Activated T-helper 17 cell treated with anti-CD3 and anti-CD28 coated beads, Interleukin-2, amount 50 U/mL, for 72 hours (primary cell): Measurements from ENCODE around the gene DAB1. TPM values are rescaled to one million over a fixed set of nuclear protein-coding genes. Genes with fewer than 3 reads are reported as not detected.

Experiments
- ATAC-seq: fragments of 150-1000 bp; cut with Tn5 transposase; replicated peaks from 2 replicates; pipeline ENCODE4 v1.10.0; 2021; ENCODE audit warnings: mild to moderate bottlenecking, moderate library complexity
- H3K27ac Mint-ChIP-seq: one replicate; pipeline ENCODE4 v1.8.0; 2022; ENCODE audit warnings: mixed read lengths
- H3K27me3 Mint-ChIP-seq: one replicate; pipeline ENCODE4 v1.8.0; 2022; ENCODE audit warnings: mixed read lengths
- H3K36me3 Mint-ChIP-seq: one replicate; pipeline ENCODE4 v1.8.0; 2022; ENCODE audit warnings: low read depth, mild to moderate bottlenecking, mixed read lengths
- H3K4me1 Mint-ChIP-seq: one replicate; pipeline ENCODE4 v1.8.0; 2022; ENCODE audit warnings: mixed read lengths
- H3K4me3 Mint-ChIP-seq: one replicate; pipeline ENCODE4 v1.8.0; 2022; ENCODE audit warnings: mild to moderate bottlenecking, mixed read lengths
- H3K9me3 Mint-ChIP-seq: one replicate; pipeline ENCODE4 v1.8.0; 2022; ENCODE audit warnings: mixed read lengths
- total RNA-seq, 2 donors: library from RNA; stranded (reverse); gene quantifications; one replicate each; pipeline ENCODE4 v1.2.3, GENCODE V29; 2022

The DAB1 gene
- total RNA-seq, 2 donors from 2014 or later, result 1.7 to 2.7 TPM

DNA sequence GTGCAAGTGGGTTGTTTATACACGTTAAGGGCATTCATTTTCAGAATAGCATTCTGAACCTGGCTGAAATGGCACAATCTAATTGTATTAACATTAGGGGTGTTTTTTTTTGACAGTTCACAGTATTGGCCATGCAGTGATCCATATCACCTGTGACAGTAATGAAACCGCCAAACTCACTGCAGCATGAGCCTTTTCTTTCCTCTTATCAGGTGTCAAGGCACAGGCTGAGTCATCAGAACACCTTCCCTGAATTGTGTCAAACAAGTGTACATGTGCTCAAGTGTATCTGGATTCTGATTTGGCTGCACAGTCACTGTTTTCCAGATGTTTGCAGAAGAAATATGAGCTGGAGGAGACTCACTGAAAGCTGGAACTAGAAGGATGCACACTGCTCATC is 410.3 kb downstream of the DAB1 start:
- Mint-ChIP-seq H3K36me3 (peaks cover 15% of the 10 kb centered on the region), H3K27ac (no peak overlapping the region), H3K4me1 (no peaks in the 10 kb centered on the region), H3K27me3 (no peaks in the 10 kb centered on the region), H3K9me3 (no peaks in the 10 kb centered on the region), H3K4me3 (no peak overlapping the region)
- ATAC-seq, result no peak

DNA sequence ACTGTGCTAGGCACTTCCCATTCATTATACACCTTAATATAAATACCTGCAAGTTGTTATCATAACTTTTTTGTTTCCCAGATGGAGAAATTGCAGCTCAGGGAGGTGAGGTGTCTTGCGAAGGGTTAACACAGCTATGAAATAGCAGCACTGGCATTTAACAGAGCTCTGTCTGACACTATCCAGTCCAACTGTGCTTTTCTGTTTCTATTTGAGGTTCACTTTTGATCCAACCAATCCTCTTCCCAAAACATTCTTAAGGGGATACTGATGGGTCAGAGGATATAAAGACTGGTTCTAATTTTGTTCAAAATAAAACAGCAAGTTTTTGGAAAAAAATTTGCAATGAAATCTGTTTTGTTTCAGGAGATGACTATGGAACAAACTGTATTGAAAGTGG is 411.5 kb downstream of the DAB1 start:
- H3K27me3 Mint-ChIP-seq, result no peaks in the 10 kb centered on the region
- no peak overlapping the region for H3K4me3 Mint-ChIP-seq
- ATAC-seq, result no peak
- H3K4me1 Mint-ChIP-seq, result no peaks in the 10 kb centered on the region
- H3K27ac Mint-ChIP-seq, result no peak overlapping the region
- no peaks in the 10 kb centered on the region for H3K9me3 Mint-ChIP-seq
- peaks cover 15% of the 10 kb centered on the region for H3K36me3 Mint-ChIP-seq

DNA sequence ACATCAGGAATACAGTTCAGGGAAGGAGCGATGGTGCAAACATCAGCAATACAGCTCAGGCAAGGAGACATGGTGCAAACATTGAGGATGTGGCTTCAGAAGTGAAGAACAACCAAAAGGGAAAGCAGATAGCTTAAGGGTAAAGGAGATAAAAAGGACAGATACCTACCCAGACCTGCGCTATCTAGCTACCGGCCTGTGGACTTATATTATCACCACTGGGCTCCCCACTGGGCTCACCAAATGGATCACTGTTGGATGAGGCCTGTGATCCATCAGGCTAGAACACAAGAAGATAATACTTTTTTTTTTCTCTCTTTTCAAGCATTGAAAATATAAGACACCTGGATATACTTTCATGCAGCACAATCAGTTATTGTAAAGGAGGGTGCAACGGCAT is 413.3 kb downstream of the DAB1 start:
- Mint-ChIP-seq H3K27ac (no peak overlapping the region), H3K4me1 (no peaks in the 10 kb centered on the region), H3K4me3 (no peak overlapping the region), H3K36me3 (peaks cover 15% of the 10 kb centered on the region), H3K9me3 (no peaks in the 10 kb centered on the region), H3K27me3 (no peaks in the 10 kb centered on the region)
- no peak for ATAC-seq

DNA sequence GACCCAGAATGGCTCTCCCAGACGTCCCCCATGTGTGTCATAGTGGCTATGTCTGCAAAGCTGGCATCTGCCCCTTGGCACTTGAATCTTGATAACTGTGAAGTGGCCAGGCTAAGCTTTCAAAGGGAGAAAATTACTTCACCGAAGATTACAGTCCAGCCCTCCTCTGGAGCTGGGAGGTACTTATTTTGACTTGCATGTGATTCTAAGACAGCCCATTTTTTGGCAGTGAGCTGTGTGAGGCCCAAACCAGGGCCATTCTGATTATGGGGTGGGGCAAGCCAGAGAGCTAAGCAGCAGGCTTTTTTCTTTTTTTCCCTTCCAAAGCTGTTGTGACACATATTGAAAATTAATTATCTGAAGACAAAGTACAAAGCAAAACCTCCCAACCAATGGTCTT is 415.9 kb downstream of the DAB1 start:
- Mint-ChIP-seq H3K4me1 (no peaks in the 10 kb centered on the region), H3K27me3 (no peaks in the 10 kb centered on the region), H3K27ac (no peak overlapping the region), H3K36me3 (peaks cover 15% of the 10 kb centered on the region), H3K4me3 (no peak overlapping the region), H3K9me3 (no peaks in the 10 kb centered on the region)
- no peak for ATAC-seq

DNA sequence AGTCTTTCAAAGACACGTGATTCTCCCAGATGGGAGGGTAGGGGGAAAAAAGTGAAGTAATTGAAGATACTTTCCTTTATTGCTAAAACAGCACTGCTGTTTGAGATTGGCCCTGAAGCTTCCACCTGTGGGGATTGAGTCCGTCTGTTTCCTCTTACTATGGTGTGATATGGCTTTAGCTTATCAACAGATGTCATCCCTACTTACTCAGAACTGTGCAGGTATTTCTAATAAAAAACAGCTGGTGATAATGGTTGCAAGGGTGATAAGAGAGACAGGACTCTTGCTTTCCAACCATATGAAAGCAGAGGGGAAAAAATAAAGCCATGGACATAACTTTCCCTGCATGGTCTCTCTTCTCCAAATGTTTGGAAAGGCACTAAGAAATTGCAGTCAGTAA is 416.4 kb downstream of the DAB1 start:
- H3K4me1 Mint-ChIP-seq, result no peaks in the 10 kb centered on the region
- H3K36me3 Mint-ChIP-seq, result peaks cover 15% of the 10 kb centered on the region
- H3K27ac Mint-ChIP-seq, result no peak overlapping the region
- no peaks in the 10 kb centered on the region for H3K27me3 Mint-ChIP-seq
- H3K9me3 Mint-ChIP-seq, result no peaks in the 10 kb centered on the region
- H3K4me3 Mint-ChIP-seq, result no peak overlapping the region
- ATAC-seq, result no peak

DNA sequence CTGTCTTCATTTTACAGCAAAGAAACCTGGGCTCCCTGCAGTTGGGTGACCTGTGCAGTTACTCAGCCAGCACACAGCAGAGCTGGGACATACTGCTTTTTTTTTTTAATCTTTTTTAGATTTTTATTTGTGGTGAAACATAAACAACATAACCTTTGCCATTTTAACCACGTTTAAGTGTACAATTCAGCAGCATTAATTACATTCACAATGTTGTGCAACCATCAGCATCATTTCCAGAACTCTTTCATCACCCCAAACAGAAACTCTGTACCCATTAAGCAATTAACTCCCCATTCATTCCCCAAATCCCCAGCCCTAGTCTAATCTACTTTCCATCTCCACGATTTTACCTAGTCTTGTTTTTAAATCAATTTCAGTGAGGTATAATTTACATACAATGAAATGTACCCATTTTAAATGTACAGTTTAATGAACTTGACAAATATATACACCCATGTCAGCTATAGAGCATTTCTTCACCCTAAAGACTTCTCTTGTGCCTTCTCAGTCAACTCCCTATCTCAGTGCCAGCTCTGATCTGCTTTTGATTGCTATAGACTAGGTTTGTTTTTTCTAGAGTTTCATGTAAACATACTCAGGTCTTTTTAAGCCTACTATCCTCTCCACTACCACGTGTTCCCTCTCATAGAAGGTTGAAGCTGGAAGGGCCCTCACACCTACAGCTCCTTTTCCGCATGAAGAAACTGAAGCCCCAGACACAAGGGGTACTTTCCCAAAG is 420.3 kb downstream of the DAB1 start:
- no peaks in the 10 kb centered on the region for H3K9me3 Mint-ChIP-seq
- no peaks in the 10 kb centered on the region for H3K36me3 Mint-ChIP-seq
- no peak overlapping the region for H3K4me3 Mint-ChIP-seq
- no peaks in the 10 kb centered on the region for H3K4me1 Mint-ChIP-seq
- H3K27me3 Mint-ChIP-seq, result no peaks in the 10 kb centered on the region
- H3K27ac Mint-ChIP-seq, result no peak overlapping the region
- ATAC-seq, result no peak

DNA sequence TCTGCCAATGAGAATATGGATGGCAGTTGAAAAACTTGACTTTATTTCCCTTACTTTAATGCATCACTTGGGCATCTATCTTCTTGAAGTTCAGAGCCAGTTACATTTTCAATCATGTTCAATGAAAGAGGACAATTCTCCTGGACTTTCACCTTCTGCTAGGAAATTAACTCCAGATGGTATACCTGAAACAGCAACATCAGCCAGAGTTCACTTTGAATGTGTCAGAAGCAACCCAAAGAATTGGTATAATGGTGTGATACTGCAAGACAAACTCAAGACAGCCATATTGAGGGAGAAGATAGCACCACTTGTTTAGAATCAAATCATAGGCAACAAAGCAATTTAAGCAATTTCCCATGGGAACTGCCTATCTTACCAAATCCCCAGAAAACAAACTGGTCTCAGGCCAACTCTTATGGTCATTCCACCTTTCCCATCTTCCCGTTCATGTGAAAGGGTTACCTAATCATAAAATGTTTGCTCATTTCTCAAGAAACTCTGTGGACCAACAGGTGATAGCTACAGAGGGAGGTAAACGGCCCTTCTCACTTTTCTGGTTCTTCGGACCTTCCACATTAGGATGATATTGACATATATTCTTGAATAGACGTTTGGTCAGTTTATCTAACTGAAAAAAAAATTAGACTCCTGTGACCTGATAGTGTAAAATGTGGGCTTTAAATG is 428.3 kb downstream of the DAB1 start:
- Mint-ChIP-seq H3K36me3 (peaks cover 20% of the 10 kb centered on the region), H3K4me1 (no peaks in the 10 kb centered on the region), H3K9me3 (no peaks in the 10 kb centered on the region), H3K27me3 (peaks cover 8% of the 10 kb centered on the region), H3K27ac (no peak overlapping the region), H3K4me3 (no peak overlapping the region)
- no peak for ATAC-seq

DNA sequence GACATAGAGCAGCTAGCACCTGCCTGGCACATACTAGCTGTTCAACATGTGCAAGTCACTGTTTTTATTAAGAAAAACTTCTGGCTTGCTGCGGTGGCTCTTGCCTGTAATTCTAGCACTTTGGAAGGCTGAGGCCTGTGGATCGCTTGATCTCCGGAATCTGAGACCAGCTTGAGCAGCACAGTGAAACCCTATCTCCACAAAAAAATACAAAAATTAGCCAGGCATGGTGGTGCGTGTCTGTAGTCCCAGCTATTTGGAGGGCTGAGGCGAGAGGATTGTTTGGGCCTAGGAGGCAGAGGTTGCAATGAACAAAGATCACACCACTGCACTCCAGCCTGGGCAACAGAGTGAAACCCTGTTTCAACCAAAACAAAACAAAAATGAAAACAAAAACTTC is 430.4 kb downstream of the DAB1 start:
- Mint-ChIP-seq H3K27me3 (peaks cover 9% of the 10 kb centered on the region), H3K27ac (no peak overlapping the region), H3K4me3 (no peak overlapping the region), H3K36me3 (peaks cover 20% of the 10 kb centered on the region), H3K9me3 (no peaks in the 10 kb centered on the region), H3K4me1 (no peaks in the 10 kb centered on the region)
- ATAC-seq, result no peak

DNA sequence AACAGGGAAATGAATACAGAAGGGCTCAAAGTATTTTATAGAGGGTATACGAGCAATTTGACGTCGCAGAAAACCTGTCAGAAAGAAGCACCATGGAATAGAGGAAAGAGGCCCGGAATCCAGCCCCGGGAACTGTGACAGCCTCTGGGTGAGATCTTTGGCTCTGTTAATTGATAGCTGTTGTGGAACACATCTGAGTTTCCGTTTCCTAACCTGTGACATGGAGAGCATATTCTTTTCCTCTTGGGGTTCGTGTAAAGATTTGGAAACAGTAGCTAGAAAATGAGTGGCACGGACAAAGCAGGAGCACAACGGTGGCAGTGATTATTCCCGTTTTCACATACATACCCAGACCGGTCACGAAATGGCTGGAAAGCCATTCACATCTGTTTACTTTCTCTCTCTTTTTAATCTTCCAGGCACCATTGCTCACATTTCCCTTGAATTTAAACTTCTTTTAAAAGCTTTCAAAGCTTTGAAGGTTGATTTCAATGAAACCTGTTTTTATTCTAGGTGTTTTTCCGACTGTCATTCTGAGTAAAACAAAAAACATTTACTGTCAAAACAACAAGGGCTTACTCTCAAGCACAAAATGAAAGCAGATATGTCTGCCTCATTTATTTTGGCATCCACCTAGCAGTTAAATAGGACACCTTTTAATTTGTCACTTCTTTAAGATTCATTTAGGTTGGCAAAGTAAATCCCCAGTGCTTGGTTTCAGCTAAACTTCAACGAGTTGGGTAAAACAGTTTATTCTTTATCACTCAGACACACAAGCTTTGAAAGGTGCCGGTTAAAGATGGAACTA is 431.3 kb downstream of the DAB1 start:
- H3K4me3 Mint-ChIP-seq, result no peak overlapping the region
- H3K9me3 Mint-ChIP-seq, result no peaks in the 10 kb centered on the region
- H3K4me1 Mint-ChIP-seq, result no peaks in the 10 kb centered on the region
- no peak for ATAC-seq
- H3K27me3 Mint-ChIP-seq, result peaks cover 9% of the 10 kb centered on the region
- no peak overlapping the region for H3K27ac Mint-ChIP-seq
- peaks cover 11% of the 10 kb centered on the region for H3K36me3 Mint-ChIP-seq

DNA sequence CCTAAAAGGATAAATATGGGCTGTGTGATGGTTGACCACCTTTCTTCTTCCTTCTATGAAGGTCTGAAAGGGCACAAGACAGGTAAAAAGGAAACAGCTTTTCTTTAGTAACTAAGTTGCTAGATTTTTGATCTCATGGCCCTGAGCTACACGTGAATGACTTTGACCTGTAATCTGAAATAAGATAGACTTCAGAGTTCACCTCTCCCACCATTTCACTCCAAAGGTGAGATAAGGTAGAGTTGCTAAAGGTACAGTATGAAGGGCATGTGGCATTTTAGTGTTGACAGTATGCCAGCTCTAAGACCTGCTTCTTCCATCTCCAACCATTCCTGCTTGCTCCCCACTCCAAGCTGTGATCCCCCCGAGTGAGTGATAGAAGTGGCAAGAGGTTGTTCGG is 432.3 kb downstream of the DAB1 start:
- H3K27ac Mint-ChIP-seq, result no peak overlapping the region
- no peak for ATAC-seq
- no peaks in the 10 kb centered on the region for H3K9me3 Mint-ChIP-seq
- H3K27me3 Mint-ChIP-seq, result peaks cover 9% of the 10 kb centered on the region
- no peak overlapping the region for H3K4me3 Mint-ChIP-seq
- no peaks in the 10 kb centered on the region for H3K4me1 Mint-ChIP-seq
- peaks cover 6% of the 10 kb centered on the region for H3K36me3 Mint-ChIP-seq

DNA sequence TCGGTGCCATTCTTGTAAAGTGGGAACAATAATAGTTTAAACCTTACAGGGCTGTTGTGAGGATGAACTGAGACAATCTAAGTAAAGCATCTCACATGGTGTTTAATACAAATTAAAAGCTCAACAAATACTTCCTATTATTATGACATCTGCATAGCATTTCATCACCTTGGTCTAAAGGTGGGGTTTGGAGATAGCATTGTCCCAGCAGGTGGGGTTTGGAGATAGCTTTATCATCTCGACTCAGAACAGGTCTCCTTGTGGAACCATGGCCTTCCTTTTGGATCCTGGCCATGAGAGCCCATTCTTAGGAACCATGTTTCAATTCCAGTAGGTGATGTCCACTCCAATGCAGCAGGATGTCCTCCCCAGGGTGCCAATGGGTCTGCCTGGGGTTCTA is 437.5 kb downstream of the DAB1 start:
- Mint-ChIP-seq H3K27ac (no peak overlapping the region), H3K9me3 (no peaks in the 10 kb centered on the region), H3K27me3 (peaks cover 15% of the 10 kb centered on the region), H3K4me3 (no peak overlapping the region), H3K4me1 (no peaks in the 10 kb centered on the region), H3K36me3 (no peaks in the 10 kb centered on the region)
- ATAC-seq, result no peak

DNA sequence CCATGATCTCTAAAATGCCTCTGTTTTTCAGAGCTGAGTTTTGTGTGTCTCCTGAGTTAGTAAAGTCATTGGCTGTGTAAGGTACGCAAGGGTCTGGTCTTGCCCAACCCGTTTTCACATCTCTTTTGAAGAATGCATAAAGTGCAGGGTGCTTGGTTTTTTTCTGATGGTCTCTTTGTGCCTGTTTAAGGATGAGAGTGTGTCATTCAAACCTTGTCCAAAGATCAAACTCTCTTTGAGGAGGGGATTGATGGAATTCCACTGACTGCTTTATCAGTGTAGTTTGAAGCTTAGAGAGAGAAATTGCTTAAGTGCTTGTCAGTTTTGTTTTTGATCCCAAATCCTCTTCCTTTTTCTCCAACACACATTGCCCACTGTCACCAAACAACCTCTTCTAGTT is 438.0 kb downstream of the DAB1 start:
- ATAC-seq, result no peak
- peaks cover 17% of the 10 kb centered on the region for H3K27me3 Mint-ChIP-seq
- H3K4me1 Mint-ChIP-seq, result no peaks in the 10 kb centered on the region
- no peaks in the 10 kb centered on the region for H3K36me3 Mint-ChIP-seq
- no peaks in the 10 kb centered on the region for H3K9me3 Mint-ChIP-seq
- H3K4me3 Mint-ChIP-seq, result no peak overlapping the region
- H3K27ac Mint-ChIP-seq, result no peak overlapping the region

DNA sequence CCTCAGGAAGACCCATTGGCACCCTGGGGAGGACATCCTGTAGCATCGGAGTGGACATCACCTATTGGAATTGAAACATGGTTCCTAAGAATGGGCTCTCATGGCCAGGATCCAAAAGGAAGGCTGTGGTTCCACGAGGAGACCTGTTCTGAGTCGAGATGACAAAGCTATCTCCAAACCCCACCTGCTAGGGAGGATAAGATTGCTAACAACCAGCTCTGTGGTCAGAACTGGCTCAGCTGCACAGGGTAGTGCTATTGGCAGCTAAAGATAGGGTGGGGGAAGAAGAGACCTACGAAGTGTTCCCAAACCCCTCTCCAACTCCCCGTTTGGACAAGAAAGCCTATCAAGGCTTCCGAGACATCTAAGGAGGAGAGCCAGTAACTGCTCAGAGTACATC is 440.4 kb downstream of the DAB1 start:
- peaks cover 23% of the 10 kb centered on the region for H3K27me3 Mint-ChIP-seq
- no peaks in the 10 kb centered on the region for H3K36me3 Mint-ChIP-seq
- no peak overlapping the region for H3K4me3 Mint-ChIP-seq
- no peak overlapping the region for H3K27ac Mint-ChIP-seq
- H3K9me3 Mint-ChIP-seq, result no peaks in the 10 kb centered on the region
- H3K4me1 Mint-ChIP-seq, result no peaks in the 10 kb centered on the region
- no peak for ATAC-seq

DNA sequence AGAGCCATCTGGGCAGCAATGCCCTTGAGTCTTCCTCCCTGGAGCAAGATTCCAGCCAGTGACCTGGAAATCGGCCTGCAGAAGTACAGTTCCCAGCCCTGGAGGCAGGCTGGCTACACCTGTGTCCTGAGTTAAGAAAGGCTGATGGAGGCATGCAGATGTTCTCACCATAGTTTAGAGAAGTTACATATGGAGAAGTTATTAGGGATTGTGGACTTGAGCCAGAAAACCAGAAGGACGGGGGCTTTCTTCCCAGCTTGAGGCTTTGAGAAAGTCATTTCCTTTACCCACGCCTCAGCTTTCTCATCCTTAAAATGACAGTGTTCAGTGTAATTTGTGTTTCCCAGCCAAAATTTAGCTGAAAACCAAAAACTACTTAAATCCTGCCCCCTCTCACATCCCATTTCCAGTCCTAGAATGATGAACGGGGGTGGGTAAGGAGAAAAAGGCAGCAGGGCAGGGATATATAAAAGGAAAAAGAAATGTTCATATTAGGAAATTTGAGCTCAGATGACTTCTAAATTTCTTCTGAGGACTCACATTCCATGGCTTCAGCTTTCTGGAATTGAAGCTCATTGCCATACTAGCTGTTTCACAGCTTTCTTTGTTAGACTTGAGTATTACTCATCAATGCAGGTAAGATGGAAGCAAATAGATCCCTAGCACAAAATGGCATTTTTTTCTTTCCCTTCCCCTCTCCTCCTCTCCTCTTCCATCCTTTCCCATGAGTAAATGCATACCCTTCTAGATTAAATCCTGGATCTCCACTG is 443.7 kb downstream of the DAB1 start:
- H3K27ac Mint-ChIP-seq, result no peak overlapping the region

More for the DNA sequence above, 443.7 kb downstream of the DAB1 start:
- Mint-ChIP-seq H3K4me1 (no peaks in the 10 kb centered on the region), H3K36me3 (no peaks in the 10 kb centered on the region), H3K27me3 (peaks cover 32% of the 10 kb centered on the region), H3K4me3 (no peak overlapping the region), H3K9me3 (no peaks in the 10 kb centered on the region)
- no peak for ATAC-seq
